ENCODE measurements around the gene CDCA8.

Gene CDCA8

GRCh38 chr1:37692078-37692833, at the start of gene CDCA8:
Gene CDCA8, plus strand, starts transcription at chr1:37692516. Its CDS starts 175 bp downstream, at chr1:37692691.
- DNase-seq, result peak; percentile 100

- no peak for DNase-seq
Observed at GRCh38 chr1:37647281-37647680, 45.0 kb upstream of the CDCA8 start.

- DNase-seq, result no peak
Observed at GRCh38 chr1:37650173-37650572, 42.1 kb upstream of the CDCA8 start.

- no peak for DNase-seq
Observed at GRCh38 chr1:37650721-37651120, 41.6 kb upstream of the CDCA8 start.

- DNase-seq, result no peak
Observed at GRCh38 chr1:37651803-37652202, 40.5 kb upstream of the CDCA8 start.

- DNase-seq, result no peak
Observed at GRCh38 chr1:37652976-37653375, 39.3 kb upstream of the CDCA8 start.

- DNase-seq, result no peak
Observed at GRCh38 chr1:37653906-37654305, 38.4 kb upstream of the CDCA8 start.

GRCh38 chr1:37655274-37655673, 37.0 kb upstream of the CDCA8 start:
- DNase-seq, result no peak

GRCh38 chr1:37656026-37656425, 36.3 kb upstream of the CDCA8 start:
- no peak for DNase-seq

- no peak for DNase-seq
Observed at GRCh38 chr1:37656881-37657280, 35.4 kb upstream of the CDCA8 start.

GRCh38 chr1:37657620-37658412, 34.5 kb upstream of the CDCA8 start:
- no peak for DNase-seq

- no peak for DNase-seq
Observed at GRCh38 chr1:37658486-37658885, 33.8 kb upstream of the CDCA8 start.

- no peak for DNase-seq
Observed at GRCh38 chr1:37660664-37661063, 31.7 kb upstream of the CDCA8 start.

GRCh38 chr1:37661401-37661800, 30.9 kb upstream of the CDCA8 start:
- DNase-seq, result no peak

GRCh38 chr1:37662031-37662755, 30.1 kb upstream of the CDCA8 start:
- no peak for DNase-seq

GRCh38 chr1:37663426-37664000, 28.8 kb upstream of the CDCA8 start:
- no peak for DNase-seq

- DNase-seq, result no peak
Observed at GRCh38 chr1:37666241-37666867, 26.0 kb upstream of the CDCA8 start.

- DNase-seq, result no peak
Observed at GRCh38 chr1:37667023-37667671, 25.2 kb upstream of the CDCA8 start.

GRCh38 chr1:37670133-37670532, 22.2 kb upstream of the CDCA8 start:
- DNase-seq, result no peak

- no peak for DNase-seq
Observed at GRCh38 chr1:37671261-37671660, 21.1 kb upstream of the CDCA8 start.

GRCh38 chr1:37672136-37672870, 20.0 kb upstream of the CDCA8 start:
- DNase-seq, result no peak

- DNase-seq, result no peak
Observed at GRCh38 chr1:37673920-37674319, 18.4 kb upstream of the CDCA8 start.

Data from NCI-H774 (cell line).